ENCODE measurements around the gene NFIB. TPM values are rescaled to one million over a fixed set of nuclear protein-coding genes. Genes with fewer than 3 reads are reported as not detected.

NFIB gene
- total RNA-seq, 1 experiment from 2014 or later: 12.5 TPM

DNA sequence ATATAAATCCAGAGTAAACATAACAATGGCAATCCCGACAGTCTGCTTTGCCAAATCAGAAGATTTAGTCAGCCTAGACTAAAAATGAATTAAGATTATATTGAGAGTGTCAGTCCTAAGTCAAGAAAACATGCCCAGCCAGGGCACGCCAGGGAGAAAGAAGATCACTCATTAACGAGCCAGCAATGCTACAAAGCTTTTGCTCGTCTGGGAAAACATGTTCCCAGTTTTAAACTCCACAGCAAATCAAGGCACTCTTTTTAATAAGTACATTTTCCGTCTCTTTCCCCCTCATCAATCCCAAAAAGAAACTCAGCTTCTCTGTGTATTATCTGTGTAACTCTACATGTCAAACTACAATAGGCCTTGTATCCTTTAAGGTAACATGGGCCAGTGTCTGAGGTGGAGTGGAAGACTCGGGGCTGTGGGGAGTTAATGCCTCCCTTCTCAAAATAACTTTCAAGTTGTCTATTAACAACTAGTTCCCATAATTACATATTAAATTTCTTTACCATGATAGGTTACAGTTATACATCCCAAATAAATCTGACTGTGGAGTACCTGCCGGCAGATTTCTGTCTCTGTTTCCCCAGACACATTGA, 40.9 kb downstream of the NFIB start (continued):
- TF ChIP-seq, protein P1, sequence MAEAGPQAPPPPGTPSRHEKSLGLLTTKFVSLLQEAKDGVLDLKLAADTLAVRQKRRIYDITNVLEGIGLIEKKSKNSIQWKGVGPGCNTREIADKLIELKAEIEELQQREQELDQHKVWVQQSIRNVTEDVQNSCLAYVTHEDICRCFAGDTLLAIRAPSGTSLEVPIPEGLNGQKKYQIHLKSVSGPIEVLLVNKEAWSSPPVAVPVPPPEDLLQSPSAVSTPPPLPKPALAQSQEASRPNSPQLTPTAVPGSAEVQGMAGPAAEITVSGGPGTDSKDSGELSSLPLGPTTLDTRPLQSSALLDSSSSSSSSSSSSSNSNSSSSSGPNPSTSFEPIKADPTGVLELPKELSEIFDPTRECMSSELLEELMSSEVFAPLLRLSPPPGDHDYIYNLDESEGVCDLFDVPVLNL (CRISPR knock-in tag; IDR thresholded peaks at IDR 0.05; ENCODE audit: borderline replicate concordance, low read depth): no peak
- no peak for TF ChIP-seq ATF1 (CRISPR knock-in tag; IDR thresholded peaks at IDR 0.05)

DNA sequence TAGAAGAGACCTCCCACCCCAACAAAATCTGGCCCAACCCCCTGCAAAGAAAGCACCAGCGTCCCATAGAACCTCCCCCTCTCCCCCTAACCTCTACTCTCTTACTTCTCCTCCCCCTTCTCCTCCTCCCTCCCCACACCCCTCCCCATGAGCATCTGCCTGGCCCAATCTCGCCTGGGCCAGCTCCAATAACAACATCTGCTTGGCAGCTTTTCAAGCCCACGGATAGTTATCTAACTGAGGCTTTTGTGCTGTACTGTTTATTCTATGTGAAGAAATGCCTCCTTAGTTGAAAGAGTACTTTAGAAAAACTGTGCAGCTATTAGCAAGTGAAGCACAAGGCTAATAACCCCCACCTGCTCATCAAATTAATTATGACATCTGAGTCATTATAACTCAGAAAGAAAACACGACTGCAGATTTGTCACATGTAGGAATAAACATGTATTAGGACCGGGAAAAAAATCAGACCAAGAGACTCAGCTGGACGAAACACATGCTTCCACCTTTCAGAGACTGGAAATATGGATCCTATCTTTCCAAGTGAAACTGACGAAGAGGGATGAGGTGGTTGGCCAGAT, 42.8 kb downstream of the NFIB start:
- POLR2A ChIA-PET: interaction anchor here (0.6 kb wide), 2 partner anchors 318 to 323 kb away, joined by 3 to 4 read pairs; no protein-coding TSS in a partner anchor
- ATAC-seq: peak; percentile 44

DNA sequence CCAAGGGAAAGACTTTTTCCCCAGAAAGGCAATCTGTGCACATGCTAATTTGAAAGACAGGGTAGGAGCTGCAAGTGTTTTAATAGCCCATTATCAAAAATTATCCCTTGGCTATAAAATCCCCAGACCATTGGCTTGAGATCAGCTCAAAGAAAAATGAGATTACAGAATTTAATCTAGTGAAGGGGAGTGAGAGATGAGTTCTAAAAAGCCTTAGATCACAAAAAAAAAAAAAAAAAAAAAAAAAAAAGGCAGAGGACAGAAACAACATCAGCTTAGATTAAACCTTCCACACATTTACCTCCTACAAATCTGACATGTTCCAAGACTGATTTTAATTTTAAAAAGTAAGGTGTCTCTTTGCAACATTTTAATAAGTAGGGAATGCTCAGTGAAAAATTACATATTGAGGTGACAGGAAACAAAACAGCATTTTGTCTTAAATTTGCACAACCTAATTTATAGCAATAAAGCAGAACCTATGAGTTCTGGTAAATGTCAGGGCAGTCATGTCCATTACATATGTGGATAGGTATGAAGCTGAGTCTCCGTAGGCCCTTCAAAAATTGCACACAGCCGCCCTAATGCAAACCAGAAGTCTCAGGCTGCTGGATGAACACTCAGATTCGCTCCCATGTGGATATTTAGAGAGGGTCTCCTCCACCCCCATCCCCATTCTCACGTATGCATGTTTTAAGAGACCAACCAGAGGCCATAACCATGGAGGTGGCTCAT, 43.4 kb downstream of the NFIB start:
- H3K27me3 Mint-ChIP-seq (ENCODE audit: low read depth): no peaks in the 10 kb centered on the region
- DNase-seq (ENCODE audit: low spot score) (no peak), ATAC-seq (no peak)
- H3K4me3 Mint-ChIP-seq: no peak overlapping the region
- POLR2A ChIA-PET: no interaction called here
- peaks cover 49% of the 10 kb centered on the region for H3K4me1 Mint-ChIP-seq
- H3K9me3 Mint-ChIP-seq: peaks cover 5% of the 10 kb centered on the region; the same call in 1 of the 2 replicates
- H3K36me3 Mint-ChIP-seq: peaks cover 5% of the 10 kb centered on the region
- CTCF ChIA-PET: interaction anchor here (1.0 kb wide), 1 partner anchor 82 kb away, joined by 3 read pairs; no protein-coding TSS in a partner anchor
- no peak overlapping the region for H3K27ac Mint-ChIP-seq
- TF ChIP-seq ESRRA (CRISPR knock-in tag; IDR thresholded peaks at IDR 0.05; ENCODE audit: borderline replicate concordance) (no peak), JUN (CRISPR knock-in tag; IDR thresholded peaks at IDR 0.05) (no peak), JAZF1 (CRISPR knock-in tag; IDR thresholded peaks at IDR 0.05) (no peak), ZNF219 (CRISPR knock-in tag; IDR thresholded peaks at IDR 0.05; ENCODE audit: borderline replicate concordance) (no peak), ZNF317 (CRISPR knock-in tag; IDR thresholded peaks at IDR 0.05; ENCODE audit: borderline replicate concordance, low read depth) (no peak), ZNF121 (CRISPR knock-in tag; IDR thresholded peaks at IDR 0.05) (no peak), KAT7 (CRISPR knock-in tag; IDR thresholded peaks at IDR 0.05; ENCODE audit: borderline replicate concordance) (no peak)
- TF ChIP-seq, protein P2, sequence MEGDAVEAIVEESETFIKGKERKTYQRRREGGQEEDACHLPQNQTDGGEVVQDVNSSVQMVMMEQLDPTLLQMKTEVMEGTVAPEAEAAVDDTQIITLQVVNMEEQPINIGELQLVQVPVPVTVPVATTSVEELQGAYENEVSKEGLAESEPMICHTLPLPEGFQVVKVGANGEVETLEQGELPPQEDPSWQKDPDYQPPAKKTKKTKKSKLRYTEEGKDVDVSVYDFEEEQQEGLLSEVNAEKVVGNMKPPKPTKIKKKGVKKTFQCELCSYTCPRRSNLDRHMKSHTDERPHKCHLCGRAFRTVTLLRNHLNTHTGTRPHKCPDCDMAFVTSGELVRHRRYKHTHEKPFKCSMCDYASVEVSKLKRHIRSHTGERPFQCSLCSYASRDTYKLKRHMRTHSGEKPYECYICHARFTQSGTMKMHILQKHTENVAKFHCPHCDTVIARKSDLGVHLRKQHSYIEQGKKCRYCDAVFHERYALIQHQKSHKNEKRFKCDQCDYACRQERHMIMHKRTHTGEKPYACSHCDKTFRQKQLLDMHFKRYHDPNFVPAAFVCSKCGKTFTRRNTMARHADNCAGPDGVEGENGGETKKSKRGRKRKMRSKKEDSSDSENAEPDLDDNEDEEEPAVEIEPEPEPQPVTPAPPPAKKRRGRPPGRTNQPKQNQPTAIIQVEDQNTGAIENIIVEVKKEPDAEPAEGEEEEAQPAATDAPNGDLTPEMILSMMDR (IDR thresholded peaks at IDR 0.05): no peak
- TF ChIP-seq, protein P3, sequence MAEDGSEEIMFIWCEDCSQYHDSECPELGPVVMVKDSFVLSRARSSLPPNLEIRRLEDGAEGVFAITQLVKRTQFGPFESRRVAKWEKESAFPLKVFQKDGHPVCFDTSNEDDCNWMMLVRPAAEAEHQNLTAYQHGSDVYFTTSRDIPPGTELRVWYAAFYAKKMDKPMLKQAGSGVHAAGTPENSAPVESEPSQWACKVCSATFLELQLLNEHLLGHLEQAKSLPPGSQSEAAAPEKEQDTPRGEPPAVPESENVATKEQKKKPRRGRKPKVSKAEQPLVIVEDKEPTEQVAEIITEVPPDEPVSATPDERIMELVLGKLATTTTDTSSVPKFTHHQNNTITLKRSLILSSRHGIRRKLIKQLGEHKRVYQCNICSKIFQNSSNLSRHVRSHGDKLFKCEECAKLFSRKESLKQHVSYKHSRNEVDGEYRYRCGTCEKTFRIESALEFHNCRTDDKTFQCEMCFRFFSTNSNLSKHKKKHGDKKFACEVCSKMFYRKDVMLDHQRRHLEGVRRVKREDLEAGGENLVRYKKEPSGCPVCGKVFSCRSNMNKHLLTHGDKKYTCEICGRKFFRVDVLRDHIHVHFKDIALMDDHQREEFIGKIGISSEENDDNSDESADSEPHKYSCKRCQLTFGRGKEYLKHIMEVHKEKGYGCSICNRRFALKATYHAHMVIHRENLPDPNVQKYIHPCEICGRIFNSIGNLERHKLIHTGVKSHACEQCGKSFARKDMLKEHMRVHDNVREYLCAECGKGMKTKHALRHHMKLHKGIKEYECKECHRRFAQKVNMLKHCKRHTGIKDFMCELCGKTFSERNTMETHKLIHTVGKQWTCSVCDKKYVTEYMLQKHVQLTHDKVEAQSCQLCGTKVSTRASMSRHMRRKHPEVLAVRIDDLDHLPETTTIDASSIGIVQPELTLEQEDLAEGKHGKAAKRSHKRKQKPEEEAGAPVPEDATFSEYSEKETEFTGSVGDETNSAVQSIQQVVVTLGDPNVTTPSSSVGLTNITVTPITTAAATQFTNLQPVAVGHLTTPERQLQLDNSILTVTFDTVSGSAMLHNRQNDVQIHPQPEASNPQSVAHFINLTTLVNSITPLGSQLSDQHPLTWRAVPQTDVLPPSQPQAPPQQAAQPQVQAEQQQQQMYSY (CRISPR knock-in tag; IDR thresholded peaks at IDR 0.05): no peak

More for the DNA sequence above, 42.8 kb downstream of the NFIB start:
- H3K27ac Mint-ChIP-seq: peak overlapping the region; percentile 61
- peaks cover 5% of the 10 kb centered on the region for H3K36me3 Mint-ChIP-seq
- TF ChIP-seq FOXP1 (CRISPR knock-in tag; IDR thresholded peaks at IDR 0.05; ENCODE audit: borderline replicate concordance): no peak
- TF ChIP-seq, protein P4, sequence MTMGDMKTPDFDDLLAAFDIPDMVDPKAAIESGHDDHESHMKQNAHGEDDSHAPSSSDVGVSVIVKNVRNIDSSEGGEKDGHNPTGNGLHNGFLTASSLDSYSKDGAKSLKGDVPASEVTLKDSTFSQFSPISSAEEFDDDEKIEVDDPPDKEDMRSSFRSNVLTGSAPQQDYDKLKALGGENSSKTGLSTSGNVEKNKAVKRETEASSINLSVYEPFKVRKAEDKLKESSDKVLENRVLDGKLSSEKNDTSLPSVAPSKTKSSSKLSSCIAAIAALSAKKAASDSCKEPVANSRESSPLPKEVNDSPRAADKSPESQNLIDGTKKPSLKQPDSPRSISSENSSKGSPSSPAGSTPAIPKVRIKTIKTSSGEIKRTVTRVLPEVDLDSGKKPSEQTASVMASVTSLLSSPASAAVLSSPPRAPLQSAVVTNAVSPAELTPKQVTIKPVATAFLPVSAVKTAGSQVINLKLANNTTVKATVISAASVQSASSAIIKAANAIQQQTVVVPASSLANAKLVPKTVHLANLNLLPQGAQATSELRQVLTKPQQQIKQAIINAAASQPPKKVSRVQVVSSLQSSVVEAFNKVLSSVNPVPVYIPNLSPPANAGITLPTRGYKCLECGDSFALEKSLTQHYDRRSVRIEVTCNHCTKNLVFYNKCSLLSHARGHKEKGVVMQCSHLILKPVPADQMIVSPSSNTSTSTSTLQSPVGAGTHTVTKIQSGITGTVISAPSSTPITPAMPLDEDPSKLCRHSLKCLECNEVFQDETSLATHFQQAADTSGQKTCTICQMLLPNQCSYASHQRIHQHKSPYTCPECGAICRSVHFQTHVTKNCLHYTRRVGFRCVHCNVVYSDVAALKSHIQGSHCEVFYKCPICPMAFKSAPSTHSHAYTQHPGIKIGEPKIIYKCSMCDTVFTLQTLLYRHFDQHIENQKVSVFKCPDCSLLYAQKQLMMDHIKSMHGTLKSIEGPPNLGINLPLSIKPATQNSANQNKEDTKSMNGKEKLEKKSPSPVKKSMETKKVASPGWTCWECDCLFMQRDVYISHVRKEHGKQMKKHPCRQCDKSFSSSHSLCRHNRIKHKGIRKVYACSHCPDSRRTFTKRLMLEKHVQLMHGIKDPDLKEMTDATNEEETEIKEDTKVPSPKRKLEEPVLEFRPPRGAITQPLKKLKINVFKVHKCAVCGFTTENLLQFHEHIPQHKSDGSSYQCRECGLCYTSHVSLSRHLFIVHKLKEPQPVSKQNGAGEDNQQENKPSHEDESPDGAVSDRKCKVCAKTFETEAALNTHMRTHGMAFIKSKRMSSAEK (CRISPR knock-in tag; IDR thresholded peaks at IDR 0.05; ENCODE audit: borderline replicate concordance): no peak
- TF ChIP-seq, protein P5, sequence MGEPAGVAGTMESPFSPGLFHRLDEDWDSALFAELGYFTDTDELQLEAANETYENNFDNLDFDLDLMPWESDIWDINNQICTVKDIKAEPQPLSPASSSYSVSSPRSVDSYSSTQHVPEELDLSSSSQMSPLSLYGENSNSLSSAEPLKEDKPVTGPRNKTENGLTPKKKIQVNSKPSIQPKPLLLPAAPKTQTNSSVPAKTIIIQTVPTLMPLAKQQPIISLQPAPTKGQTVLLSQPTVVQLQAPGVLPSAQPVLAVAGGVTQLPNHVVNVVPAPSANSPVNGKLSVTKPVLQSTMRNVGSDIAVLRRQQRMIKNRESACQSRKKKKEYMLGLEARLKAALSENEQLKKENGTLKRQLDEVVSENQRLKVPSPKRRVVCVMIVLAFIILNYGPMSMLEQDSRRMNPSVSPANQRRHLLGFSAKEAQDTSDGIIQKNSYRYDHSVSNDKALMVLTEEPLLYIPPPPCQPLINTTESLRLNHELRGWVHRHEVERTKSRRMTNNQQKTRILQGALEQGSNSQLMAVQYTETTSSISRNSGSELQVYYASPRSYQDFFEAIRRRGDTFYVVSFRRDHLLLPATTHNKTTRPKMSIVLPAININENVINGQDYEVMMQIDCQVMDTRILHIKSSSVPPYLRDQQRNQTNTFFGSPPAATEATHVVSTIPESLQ (CRISPR knock-in tag; IDR thresholded peaks at IDR 0.05): no peak
- no peak for TF ChIP-seq ZNF121 (CRISPR knock-in tag; IDR thresholded peaks at IDR 0.05)
- no peak for TF ChIP-seq ELF4 (CRISPR knock-in tag; IDR thresholded peaks at IDR 0.05; ENCODE audit: low read depth)
- H3K4me1 Mint-ChIP-seq: peaks cover 54% of the 10 kb centered on the region
- CTCF ChIA-PET: interaction anchor here (1.0 kb wide), 1 partner anchor 81 kb away, joined by 3 read pairs; no protein-coding TSS in a partner anchor
- H3K27me3 Mint-ChIP-seq (ENCODE audit: low read depth): no peaks in the 10 kb centered on the region
- DNase-seq (ENCODE audit: low spot score): peak; percentile 16
- peaks cover 5% of the 10 kb centered on the region; the same call in 1 of the 2 replicates for H3K9me3 Mint-ChIP-seq
- peak overlapping the region; percentile 2 for H3K4me3 Mint-ChIP-seq
